ENCODE measurements around the gene CDC14B. TPM values are rescaled to one million over a fixed set of nuclear protein-coding genes. Genes with fewer than 3 reads are reported as not detected.

CDC14B gene
- total RNA-seq, 2 experiments from 2014 or later: 0.23 to 0.37 TPM

GRCh38 chr9:96502539-96503373 is 116.9 kb downstream of the CDC14B start:
- Mint-ChIP-seq H3K36me3 (ENCODE audit: low read depth) (no peaks in the 10 kb centered on the region), H3K27ac (no peak overlapping the region), H3K4me3 (no peak overlapping the region), H3K4me1 (ENCODE audit: low read depth) (no peaks in the 10 kb centered on the region), H3K27me3 (ENCODE audit: low read depth) (no peaks in the 10 kb centered on the region), H3K9me3 (ENCODE audit: insufficient read depth) (no peaks in the 10 kb centered on the region)
- no peak for ATAC-seq
- CTCF ChIA-PET: no interaction called here
- POLR2A ChIA-PET: no interaction called here
- DNase-seq: no peak

GRCh38 chr9:96501633-96502538 is 117.8 kb downstream of the CDC14B start:
- no peaks in the 10 kb centered on the region for H3K4me1 Mint-ChIP-seq (ENCODE audit: low read depth)
- CTCF ChIA-PET: no interaction called here

GRCh38 chr9:96500696-96501632 is 118.7 kb downstream of the CDC14B start:
- H3K4me1 Mint-ChIP-seq (ENCODE audit: low read depth): no peaks in the 10 kb centered on the region
- no peaks in the 10 kb centered on the region for H3K9me3 Mint-ChIP-seq (ENCODE audit: insufficient read depth)
- ATAC-seq (no peak), DNase-seq (no peak)
- ChIA-PET CTCF (no interaction called here), POLR2A (no interaction called here)
- no peak overlapping the region for H3K27ac Mint-ChIP-seq
- H3K4me3 Mint-ChIP-seq: no peak overlapping the region
- no peaks in the 10 kb centered on the region for H3K27me3 Mint-ChIP-seq (ENCODE audit: low read depth)
- no peaks in the 10 kb centered on the region for H3K36me3 Mint-ChIP-seq (ENCODE audit: low read depth)

More at GRCh38 chr9:96501633-96502538, 117.8 kb downstream of the CDC14B start:
- no peaks in the 10 kb centered on the region for H3K27me3 Mint-ChIP-seq (ENCODE audit: low read depth)
- ATAC-seq (no peak), DNase-seq (no peak)
- no peaks in the 10 kb centered on the region for H3K9me3 Mint-ChIP-seq (ENCODE audit: insufficient read depth)
- no peak overlapping the region for H3K27ac Mint-ChIP-seq
- POLR2A ChIA-PET: no interaction called here
- H3K4me3 Mint-ChIP-seq: no peak overlapping the region
- H3K36me3 Mint-ChIP-seq (ENCODE audit: low read depth): no peaks in the 10 kb centered on the region

DNA sequence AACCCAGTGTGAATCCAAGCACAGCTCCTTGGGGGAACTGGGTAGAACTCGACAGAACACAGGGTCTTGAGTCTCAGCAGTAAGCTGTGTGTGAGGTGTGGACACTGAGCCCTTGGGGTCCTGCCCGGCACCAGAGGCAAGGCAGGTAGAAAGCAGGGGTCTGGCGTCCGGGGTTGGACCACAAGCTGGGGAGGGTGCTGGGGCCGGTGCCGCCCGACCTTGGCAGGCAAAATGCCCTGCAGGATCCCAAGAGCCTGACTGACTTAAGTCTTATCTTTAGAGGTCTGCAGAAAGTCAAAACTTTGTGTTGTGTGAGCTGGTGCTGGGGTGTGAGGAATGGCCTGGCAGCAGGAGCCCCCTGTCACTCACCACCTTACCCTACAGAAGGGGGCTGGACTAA is 120.4 kb downstream of the CDC14B start:
- no peak overlapping the region for H3K27ac Mint-ChIP-seq
- H3K36me3 Mint-ChIP-seq (ENCODE audit: low read depth): no peaks in the 10 kb centered on the region
- no peaks in the 10 kb centered on the region for H3K9me3 Mint-ChIP-seq (ENCODE audit: insufficient read depth)
- ATAC-seq (no peak), DNase-seq (no peak)
- ChIA-PET CTCF (no interaction called here), POLR2A (no interaction called here)
- no peaks in the 10 kb centered on the region for H3K27me3 Mint-ChIP-seq (ENCODE audit: low read depth)
- no peak overlapping the region for H3K4me3 Mint-ChIP-seq
- no peaks in the 10 kb centered on the region for H3K4me1 Mint-ChIP-seq (ENCODE audit: low read depth)

DNA sequence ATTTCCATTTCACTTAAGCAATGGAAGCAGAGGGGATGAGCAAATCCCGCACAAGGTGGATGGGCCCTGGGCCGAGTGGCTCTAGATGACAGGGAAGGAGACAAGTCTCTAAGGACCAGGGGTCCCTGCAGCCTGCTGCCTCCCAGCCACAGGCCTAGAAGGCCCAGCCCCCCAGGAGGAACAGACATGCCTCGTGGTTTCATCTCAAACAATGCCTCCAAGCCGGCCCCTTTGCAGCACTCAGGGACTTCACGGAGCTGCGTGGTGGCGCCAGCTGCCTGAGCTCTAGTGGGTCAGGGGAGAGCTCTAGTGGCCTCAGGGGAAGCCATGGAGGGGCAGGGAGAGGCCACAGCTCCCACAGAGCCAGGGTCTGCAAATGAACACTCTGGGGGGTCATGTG is 120.8 kb downstream of the CDC14B start:
- Mint-ChIP-seq H3K4me3 (no peak overlapping the region), H3K36me3 (ENCODE audit: low read depth) (no peaks in the 10 kb centered on the region), H3K4me1 (ENCODE audit: low read depth) (no peaks in the 10 kb centered on the region), H3K27me3 (ENCODE audit: low read depth) (no peaks in the 10 kb centered on the region), H3K27ac (no peak overlapping the region), H3K9me3 (ENCODE audit: insufficient read depth) (no peaks in the 10 kb centered on the region)
- DNase-seq: no peak
- POLR2A ChIA-PET: no interaction called here
- no peak for ATAC-seq
- CTCF ChIA-PET: interaction anchor here (1.5 kb wide), 1 partner anchor 16 kb away, joined by 4 read pairs; no protein-coding TSS in a partner anchor

- H3K4me1 Mint-ChIP-seq (ENCODE audit: low read depth): no peaks in the 10 kb centered on the region
- no peaks in the 10 kb centered on the region for H3K9me3 Mint-ChIP-seq (ENCODE audit: insufficient read depth)
- ChIA-PET POLR2A (no interaction called here), CTCF (no interaction called here)
- no peak overlapping the region for H3K27ac Mint-ChIP-seq
- H3K4me3 Mint-ChIP-seq: no peak overlapping the region
- no peaks in the 10 kb centered on the region for H3K36me3 Mint-ChIP-seq (ENCODE audit: low read depth)
- DNase-seq (no peak), ATAC-seq (no peak)
- no peaks in the 10 kb centered on the region for H3K27me3 Mint-ChIP-seq (ENCODE audit: low read depth)
Measured at GRCh38 chr9:96497117-96497399, 122.6 kb downstream of the CDC14B start.

DNA sequence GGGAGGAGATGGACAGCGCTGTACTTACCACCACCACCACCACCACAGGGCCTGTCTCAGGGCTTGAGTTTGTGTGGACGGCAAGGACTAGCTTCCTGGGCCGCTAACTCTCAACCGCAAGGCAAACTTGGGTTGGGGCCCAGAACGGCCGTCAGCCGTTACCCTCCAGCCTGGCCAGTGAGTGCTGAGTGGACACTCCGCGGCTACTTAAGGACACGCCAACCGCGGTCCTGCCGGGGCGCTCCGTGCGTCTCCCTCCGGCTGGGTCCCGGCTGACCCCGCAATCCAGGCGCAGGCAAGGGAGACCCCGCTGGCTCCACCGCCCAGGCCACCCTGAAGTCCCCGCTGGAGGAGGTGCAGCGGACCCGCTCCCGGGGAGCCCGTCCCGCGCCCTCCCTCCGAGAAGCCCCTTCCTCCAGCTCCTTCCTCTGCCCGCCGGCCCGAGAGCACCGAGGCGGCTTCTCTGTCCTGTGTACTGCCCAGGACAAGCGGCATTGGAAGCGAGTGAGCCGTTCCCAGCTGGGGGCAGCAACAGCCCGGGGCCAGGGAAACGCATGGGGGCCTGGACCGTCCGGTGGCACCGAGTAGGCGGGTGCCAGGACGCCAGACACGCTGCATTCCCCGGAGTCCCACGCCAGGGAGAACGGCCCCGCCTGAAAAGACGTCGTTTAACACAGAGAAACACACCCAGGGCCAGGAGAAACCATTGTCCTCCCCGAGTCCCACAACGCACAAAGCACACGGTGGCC is 123.1 kb downstream of the CDC14B start:
- no peak for DNase-seq
- no peak overlapping the region for H3K27ac Mint-ChIP-seq
- no peak overlapping the region for H3K4me3 Mint-ChIP-seq
- POLR2A ChIA-PET: no interaction called here
- H3K27me3 Mint-ChIP-seq (ENCODE audit: low read depth): no peaks in the 10 kb centered on the region
- H3K36me3 Mint-ChIP-seq (ENCODE audit: low read depth): no peaks in the 10 kb centered on the region
- H3K4me1 Mint-ChIP-seq (ENCODE audit: low read depth): peaks cover 3% of the 10 kb centered on the region
- H3K9me3 Mint-ChIP-seq (ENCODE audit: insufficient read depth): no peaks in the 10 kb centered on the region
- ATAC-seq: no peak
- CTCF ChIA-PET: no interaction called here

DNA sequence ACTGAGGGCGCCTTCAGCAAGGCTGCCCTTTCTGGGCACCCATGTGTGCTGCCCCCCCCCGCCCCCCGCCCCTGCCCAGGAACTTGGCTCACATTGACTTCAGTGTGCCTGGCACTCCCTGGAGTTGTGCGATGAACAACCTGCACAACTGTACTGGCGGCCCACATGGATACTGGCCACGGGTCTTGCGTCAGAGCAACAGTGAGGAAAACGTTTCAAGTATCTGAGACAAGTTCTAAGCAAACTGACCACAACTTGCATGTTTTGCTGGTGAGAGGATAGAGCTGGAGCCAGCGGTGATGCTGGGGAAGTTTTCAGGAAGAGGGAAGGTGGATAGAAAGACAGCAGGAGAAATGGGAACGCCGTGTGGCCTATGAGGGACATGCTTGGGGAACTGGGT is 124.3 kb downstream of the CDC14B start:
- Mint-ChIP-seq H3K4me1 (ENCODE audit: low read depth) (peaks cover 9% of the 10 kb centered on the region), H3K27me3 (ENCODE audit: low read depth) (no peaks in the 10 kb centered on the region), H3K27ac (peak overlapping the region; percentile 52), H3K36me3 (ENCODE audit: low read depth) (peaks cover 4% of the 10 kb centered on the region), H3K4me3 (no peak overlapping the region), H3K9me3 (ENCODE audit: insufficient read depth) (no peaks in the 10 kb centered on the region)
- POLR2A ChIA-PET: no interaction called here
- ATAC-seq (no peak), DNase-seq (no peak)
- CTCF ChIA-PET: interaction anchor here (1.0 kb wide), 1 partner anchor 42 kb away, joined by 3 read pairs; no protein-coding TSS in a partner anchor

DNA sequence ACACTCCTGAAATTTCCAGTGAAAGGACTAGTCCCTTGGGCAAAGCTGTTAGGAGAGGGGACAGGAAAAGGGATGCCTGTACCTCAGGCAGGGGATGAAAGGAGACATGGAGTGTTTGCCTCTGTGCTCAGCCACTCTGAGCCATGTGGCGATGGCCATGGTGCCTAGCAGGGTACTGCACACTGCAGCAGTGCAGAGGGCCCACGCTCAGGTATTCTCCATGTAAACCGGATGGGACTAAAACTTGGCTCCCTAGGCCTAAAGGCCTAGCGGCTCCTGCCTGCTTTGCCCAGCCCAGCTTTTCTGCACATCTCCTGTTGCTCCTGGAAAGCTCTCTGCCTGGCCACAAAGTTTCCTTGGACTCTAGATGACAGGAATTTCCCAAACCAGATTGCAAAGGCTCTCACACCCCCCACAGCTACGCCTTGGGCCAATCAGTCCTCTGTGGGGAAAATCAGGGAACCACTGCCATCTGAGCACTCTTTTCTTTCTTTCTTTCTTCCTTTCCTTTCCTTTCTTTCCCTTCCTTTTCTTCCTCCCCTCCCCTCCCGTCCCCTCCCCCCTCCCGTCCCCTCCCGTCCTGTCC is 125.3 kb downstream of the CDC14B start:
- peaks cover 9% of the 10 kb centered on the region for H3K4me1 Mint-ChIP-seq (ENCODE audit: low read depth)
- POLR2A ChIA-PET: no interaction called here
- H3K27ac Mint-ChIP-seq: no peak overlapping the region
- no peak overlapping the region for H3K4me3 Mint-ChIP-seq
- H3K27me3 Mint-ChIP-seq (ENCODE audit: low read depth): no peaks in the 10 kb centered on the region
- CTCF ChIA-PET: no interaction called here
- ATAC-seq (no peak), DNase-seq (no peak)
- H3K36me3 Mint-ChIP-seq (ENCODE audit: low read depth): peaks cover 4% of the 10 kb centered on the region
- H3K9me3 Mint-ChIP-seq (ENCODE audit: insufficient read depth): no peaks in the 10 kb centered on the region

GRCh38 chr9:96493757-96494156 is 125.9 kb downstream of the CDC14B start:
- no peak for ATAC-seq
- H3K36me3 Mint-ChIP-seq (ENCODE audit: low read depth): peaks cover 4% of the 10 kb centered on the region
- H3K27me3 Mint-ChIP-seq (ENCODE audit: low read depth): no peaks in the 10 kb centered on the region
- ChIA-PET CTCF (no interaction called here), POLR2A (no interaction called here)
- H3K4me1 Mint-ChIP-seq (ENCODE audit: low read depth): peaks cover 9% of the 10 kb centered on the region
- DNase-seq: no peak
- no peak overlapping the region for H3K27ac Mint-ChIP-seq
- H3K4me3 Mint-ChIP-seq: no peak overlapping the region
- no peaks in the 10 kb centered on the region for H3K9me3 Mint-ChIP-seq (ENCODE audit: insufficient read depth)

GRCh38 chr9:96492993-96493531 is 126.6 kb downstream of the CDC14B start:
- Mint-ChIP-seq H3K4me1 (ENCODE audit: low read depth) (peaks cover 9% of the 10 kb centered on the region), H3K36me3 (ENCODE audit: low read depth) (peaks cover 4% of the 10 kb centered on the region), H3K27me3 (ENCODE audit: low read depth) (no peaks in the 10 kb centered on the region), H3K27ac (no peak overlapping the region), H3K9me3 (ENCODE audit: insufficient read depth) (no peaks in the 10 kb centered on the region), H3K4me3 (no peak overlapping the region)
- ChIA-PET CTCF (no interaction called here), POLR2A (no interaction called here)
- ATAC-seq (no peak), DNase-seq (no peak)

Measured in activated CD8-positive, alpha-beta T cell treated with anti-CD3 and anti-CD28 coated beads, Interleukin-2, amount 10 ng/mL, durations not matched to agents 7 days and 5 days (primary cell).